HT-29 (cell line): Measurements from ENCODE around the gene CCHCR1. TPM values are rescaled to one million over a fixed set of nuclear protein-coding genes. Genes with fewer than 3 reads are reported as not detected.
"Not testable (repeated sequence)": the region's sequence is repeated elsewhere in the genome, so short reads cannot be mapped to it uniquely, and the experiment has no call there.

Experiments
- DNase-seq: peaks from one replicate; pipeline ENCODE4 v3.0.0-alpha.2; 2015; ENCODE audit warnings: low spot score
- total RNA-seq: library from RNA; depleted of rRNA; stranded (reverse); fragments of >200 nt; shearing (Covaris generic); gene quantifications from 2 replicates; pipeline ENCODE4 v1.2.3, GENCODE V29; 2014

CCHCR1 gene
- total RNA-seq, 1 experiment from 2014 or later, result 38.0 TPM

DNA sequence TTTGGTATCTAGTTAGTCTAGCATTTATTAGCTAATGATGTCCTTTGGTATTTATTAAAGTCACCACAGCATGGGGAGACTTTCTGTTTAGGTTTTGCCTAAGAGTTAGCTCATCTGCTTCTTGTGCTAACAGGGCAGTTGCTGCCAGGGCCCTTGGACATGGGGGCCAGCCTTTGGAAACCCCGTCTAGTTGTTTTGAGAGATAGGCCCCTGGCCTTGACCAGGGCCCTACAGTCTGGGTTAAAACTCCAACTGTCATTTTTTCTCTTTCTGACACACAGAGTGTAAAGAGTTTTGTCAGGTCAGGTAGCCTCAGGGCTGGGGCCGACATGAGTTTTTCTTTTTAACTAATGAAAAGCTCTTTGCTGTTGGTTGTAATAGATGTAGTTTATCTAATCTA is 25.7 kb upstream of the CCHCR1 start:
- DNase-seq, result not testable (repeated sequence)

DNA sequence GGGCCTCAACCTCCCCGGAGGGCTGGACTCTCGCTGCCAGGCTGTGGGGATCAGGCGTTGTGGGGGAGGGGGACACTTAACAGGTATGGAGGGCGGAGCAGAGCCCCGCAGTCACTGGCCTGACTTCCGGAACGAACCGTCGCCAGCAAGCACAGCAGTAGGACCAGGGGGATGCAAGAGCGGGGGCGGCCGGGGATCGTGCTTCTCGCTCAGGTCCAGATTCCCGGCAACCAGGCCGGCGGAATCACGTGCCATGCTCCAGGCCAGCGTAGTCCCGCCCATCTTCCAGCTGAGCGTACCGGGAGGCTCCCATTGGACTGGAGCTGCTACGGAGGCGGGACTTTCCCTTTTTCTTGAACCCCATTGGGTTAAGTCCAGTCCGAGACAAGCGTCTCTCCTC is 22.9 kb upstream of the CCHCR1 start:
- no peak for DNase-seq

- no peak for DNase-seq
Measured at GRCh38 chr6:31179896-31180295, 22.3 kb upstream of the CCHCR1 start.

- DNase-seq, result no peak
Measured at GRCh38 chr6:31179042-31179386, 21.4 kb upstream of the CCHCR1 start.

DNA sequence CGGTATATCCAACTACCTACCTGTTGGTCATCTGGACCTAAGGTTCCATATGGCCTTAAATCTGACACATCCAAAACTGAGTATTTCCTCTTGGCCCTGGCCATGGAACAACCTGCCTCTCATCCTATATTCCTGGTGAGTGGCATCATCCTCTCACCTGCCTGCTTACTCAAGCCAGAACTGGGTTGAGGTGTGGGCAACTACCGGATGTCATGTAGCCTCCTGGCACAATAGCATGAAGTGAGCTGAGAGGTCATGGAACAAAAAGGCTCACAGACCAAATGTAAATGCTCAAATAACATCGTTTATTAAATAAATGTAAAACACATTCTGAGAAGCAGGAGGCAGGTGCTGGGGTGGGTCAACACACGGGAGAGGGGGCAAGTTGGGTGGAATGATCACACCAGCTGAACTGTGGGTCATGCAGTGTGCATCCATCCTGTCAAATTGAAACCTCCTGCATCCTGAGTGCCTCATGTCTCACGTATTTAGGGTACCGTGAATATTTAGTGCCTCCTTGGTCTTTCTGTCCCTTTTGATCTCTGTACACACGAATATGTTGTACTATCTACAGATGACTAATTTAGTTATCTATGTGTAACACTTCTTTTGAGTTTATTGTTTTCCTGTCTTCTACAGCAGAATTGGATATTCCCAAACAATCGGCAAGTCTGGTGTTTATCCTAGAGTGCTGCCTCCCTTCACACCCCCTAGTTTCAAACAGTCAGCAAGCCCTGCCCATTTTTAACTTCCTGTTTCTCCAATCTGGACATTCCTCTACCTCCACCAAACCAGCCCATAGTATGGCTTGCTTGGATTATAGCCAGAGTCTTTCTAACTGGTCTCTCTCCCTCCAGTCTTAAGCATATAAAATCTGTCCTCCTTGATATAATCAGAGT is 20.8 kb upstream of the CCHCR1 start:
- peak; percentile 59 for DNase-seq

- no peak for DNase-seq
Measured at GRCh38 chr6:31175971-31176370, 18.4 kb upstream of the CCHCR1 start.

DNA sequence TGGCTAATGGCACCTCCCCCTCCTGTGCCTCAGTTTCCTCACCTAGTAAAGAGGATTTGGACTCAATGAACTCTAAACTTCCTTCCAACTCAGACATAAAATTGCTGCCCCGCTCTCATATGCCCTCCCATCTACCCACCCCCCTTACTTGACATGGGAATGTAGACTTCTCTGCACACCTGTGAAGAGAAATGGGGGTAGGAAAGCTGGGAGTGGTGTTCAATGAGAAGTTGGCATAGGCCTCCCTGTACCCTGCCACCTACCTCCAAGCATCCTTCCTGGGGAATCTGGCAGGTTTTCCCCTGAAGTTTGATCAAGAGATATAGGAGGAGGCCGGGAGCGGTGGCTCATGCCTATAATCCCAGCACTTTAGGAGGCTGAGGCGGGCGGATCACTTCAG is 16.8 kb upstream of the CCHCR1 start:
- DNase-seq, result no peak

DNA sequence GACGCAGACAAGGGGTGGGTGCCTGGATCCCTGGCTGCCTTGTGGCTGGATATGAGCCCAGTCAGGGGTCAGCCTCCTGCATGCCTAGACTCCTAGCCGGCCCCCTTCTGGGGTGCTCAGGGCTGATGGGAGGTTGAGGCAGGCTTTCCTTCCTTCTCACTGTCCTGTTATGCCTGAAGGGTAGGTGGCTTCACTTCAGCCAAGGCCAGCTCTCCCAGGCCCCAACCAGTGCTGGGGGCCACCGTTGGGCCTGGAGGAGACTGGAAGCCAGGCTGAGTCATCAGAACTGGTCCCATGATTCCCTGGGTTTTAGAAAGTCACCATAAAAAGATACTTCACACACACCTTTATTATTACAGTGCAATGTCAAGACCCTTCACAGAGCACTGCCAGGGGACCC is 15.8 kb upstream of the CCHCR1 start:
- no peak for DNase-seq

DNA sequence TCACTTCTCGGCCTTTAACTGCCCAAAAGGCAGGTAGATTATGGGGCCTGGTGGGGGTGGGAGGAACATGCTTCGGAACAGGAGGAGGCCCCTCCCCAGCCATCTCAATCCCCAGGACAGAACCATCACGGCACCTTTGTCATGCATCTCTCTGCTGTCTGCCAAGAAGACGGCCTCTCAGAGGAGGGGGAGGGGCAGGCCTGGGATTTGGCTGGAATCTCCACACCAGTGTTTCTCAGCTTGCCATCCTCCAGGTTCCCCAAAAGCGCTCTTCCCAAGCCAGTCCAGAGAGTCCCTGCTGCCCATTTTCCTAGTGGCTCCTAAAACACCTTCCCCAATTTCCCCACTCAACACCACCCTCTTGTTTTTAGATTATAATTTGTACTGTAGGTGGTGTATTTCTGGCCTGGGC is 15.4 kb upstream of the CCHCR1 start:
- no peak for DNase-seq

GRCh38 chr6:31171931-31172905 is 14.6 kb upstream of the CCHCR1 start:
- DNase-seq, result no peak

DNA sequence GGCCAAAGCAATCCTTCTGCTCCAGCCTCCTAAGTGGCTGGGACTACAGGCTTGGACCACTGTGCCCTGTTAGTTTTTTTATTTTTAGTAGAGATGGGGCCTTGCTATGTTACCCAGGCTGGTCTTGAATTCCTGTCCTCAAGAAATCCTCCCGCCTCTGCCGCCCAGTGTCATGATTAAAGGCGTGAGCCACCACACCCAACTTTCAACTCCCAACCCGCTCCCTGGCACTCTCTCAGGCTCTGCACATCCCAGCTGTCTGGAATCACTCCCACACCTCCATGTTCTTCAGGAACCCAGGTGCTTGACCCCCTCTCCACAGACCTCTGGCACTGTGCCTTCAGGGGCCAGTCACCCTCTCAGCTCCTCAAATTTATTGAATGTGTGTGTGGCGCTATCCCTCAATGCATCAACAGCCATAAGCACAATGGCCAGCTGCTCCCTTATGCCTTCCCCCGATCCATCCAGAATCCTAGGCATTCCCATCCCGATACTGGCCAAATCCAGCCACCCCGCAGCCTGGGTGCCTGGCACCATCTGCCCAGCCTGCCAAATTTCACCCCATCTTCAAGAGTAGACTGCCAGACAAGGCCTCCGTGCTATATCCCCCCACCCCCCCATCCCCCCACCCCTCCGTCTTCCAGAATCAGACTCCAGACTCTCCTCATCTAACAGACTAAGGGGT is 13.5 kb upstream of the CCHCR1 start:
- DNase-seq, result no peak

GRCh38 chr6:31170600-31170881 is 12.9 kb upstream of the CCHCR1 start, which contains the start of gene POU5F1:
POU5F1 (minus strand) TSS chr6:31170682; CDS start chr6:31170620, 62 bp downstream.
- no peak for DNase-seq

- DNase-seq, result not testable (repeated sequence)
Measured at GRCh38 chr6:31169858-31170599, 12.4 kb upstream of the CCHCR1 start.

DNA sequence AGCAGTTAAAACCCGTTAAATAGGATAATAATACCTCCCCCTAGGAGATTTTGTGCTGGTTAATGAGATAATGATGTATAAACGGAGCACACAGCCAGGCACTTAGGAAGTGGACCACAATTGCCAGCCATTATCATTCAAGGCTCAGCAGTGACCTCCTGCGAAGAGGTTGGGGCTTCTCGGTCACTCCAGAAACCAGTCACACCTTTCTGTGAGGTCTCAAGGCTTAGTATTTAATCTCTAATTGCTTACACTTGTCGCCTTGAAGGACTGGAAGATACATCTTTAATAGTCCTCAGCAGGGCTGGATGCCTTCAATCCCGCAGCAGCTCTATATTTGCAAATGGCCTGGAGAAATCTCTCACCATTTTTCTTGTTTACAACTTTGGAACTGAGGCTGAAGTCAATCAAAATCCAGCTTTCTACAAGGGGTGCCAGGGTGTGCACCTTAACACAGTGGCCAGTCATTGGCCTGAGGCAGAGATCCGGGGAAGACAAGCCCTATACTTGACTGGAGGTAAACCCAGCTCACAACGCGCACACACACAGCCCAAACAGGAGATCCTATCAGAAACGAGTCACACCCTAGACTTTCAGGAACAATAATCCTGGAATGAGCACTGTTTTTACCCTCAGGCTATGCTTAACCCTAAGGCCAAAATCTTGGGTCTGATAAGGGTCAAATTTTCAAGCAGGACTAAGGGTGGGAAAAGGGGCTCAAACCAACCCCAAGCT is 11.7 kb upstream of the CCHCR1 start:
- DNase-seq, result no peak

- no peak for DNase-seq
Measured at GRCh38 chr6:31168606-31169005, 11.0 kb upstream of the CCHCR1 start.

- DNase-seq, result no peak
Measured at GRCh38 chr6:31165986-31166385, 8.4 kb upstream of the CCHCR1 start.

DNA sequence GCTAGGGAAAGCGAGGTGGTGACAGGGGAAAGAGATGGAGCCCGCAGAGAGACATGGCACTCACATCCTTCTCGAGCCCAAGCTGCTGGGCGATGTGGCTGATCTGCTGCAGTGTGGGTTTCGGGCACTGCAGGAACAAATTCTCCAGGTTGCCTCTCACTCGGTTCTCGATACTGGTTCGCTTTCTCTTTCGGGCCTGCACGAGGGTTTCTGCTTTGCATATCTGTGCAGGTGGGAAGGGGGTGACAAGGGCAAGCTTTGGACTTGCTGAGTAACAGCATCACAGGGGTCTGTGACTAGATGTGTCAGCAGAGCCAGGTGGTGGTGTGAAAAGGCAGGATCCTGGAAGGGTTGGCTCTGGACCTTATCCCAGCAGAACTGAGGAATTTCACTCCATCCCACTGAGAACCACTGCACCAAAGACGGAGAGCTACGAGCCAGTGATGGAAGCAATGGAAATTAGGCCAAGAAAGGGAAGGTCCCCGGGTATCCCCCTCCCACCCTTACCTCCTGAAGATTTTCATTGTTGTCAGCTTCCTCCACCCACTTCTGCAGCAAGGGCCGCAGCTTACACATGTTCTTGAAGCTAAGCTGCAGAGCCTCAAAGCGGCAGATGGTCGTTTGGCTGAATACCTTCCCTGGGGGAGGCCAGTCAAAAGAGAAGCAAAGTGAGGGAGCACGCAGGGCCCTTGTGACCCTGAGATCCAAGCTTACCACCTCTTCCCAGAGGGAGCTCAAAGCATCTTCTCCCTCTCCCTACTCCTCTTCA is 7.6 kb upstream of the CCHCR1 start:
- DNase-seq, result not testable (repeated sequence)

DNA sequence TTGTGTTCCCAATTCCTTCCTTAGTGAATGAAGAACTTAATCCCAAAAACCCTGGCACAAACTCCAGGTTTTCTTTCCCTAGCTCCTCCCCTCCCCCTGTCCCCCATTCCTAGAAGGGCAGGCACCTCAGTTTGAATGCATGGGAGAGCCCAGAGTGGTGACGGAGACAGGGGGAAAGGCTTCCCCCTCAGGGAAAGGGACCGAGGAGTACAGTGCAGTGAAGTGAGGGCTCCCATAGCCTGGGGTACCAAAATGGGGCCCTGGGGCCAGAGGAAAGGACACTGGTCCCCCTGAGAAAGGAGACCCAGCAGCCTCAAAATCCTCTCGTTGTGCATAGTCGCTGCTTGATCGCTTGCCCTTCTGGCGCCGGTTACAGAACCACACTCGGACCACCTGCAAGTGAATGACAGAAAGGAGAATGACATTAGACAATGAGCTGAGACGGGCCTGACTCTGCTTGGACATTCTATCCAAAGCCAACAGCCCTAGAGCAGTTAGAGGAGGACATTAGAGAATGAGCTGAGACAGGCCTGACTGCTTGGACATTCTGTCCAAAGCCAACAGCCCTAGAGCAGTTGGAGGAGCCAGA is 7.0 kb upstream of the CCHCR1 start:
- DNase-seq, result not testable (repeated sequence)

DNA sequence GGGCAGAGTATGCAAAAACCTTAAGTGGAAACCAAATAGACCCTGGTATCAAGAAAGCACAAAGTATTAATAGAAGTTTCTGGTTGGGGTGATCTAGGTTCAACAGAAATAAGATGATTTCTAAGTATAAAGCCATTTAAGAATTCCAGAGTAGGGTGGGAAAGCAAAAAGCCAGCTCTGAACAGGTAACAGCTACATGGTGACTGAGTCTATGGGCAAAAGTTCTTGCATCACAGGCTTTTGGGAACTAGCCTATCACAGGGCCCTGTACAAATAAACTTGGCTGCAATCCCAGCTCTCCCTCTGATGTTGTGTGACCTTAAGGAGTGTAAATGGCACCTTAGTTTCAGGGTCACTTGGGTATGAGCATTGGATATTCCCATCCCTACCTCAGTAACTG is 6.3 kb upstream of the CCHCR1 start:
- peak; percentile 39 for DNase-seq
